GM12878 (cell line): ENCODE measurements around the gene CCNC.

Experiments used
- CEBPB ChIP-seq, 2 experiments: fragments of 150-350 bp in 1 of 2; IDR thresholded peaks; 2 replicates each; pipeline ENCODE4 v1.6.1; 2012 to 2014; ENCODE audit warnings: low read depth in 2 of 2, low read length in 2 of 2, borderline replicate concordance in 1 of 2, inconsistent platforms in 1 of 2
- ESRRA ChIP-seq: IDR thresholded peaks from 2 replicates; pipeline ENCODE4 v1.6.1; 2012; ENCODE audit warnings: mild to moderate bottlenecking, low read length, improper control_type of control experiment
- ETV6 ChIP-seq, 2 experiments: fragments of 450-650 bp in 1 of 2; IDR thresholded peaks in 1 of 2; conservative IDR thresholded peaks in 1 of 2; 2 replicates each; pipeline ENCODE4 v1.6.1; 2014; ENCODE audit warnings: antibody characterized with exemption in 1 of 2, borderline replicate concordance in 1 of 2, low read depth in 1 of 2, mild to moderate bottlenecking in 1 of 2, moderate library complexity in 1 of 2
- EZH2 ChIP-seq: IDR thresholded peaks from 2 replicates; pipeline ENCODE4 v1.6.1; 2012; ENCODE audit warnings: low read depth, mild to moderate bottlenecking, control low read depth, inconsistent platforms, low read length, borderline replicate concordance; ENCODE audit not compliant: control insufficient read depth
- MXI1 ChIP-seq: fragments of 150-350 bp; IDR thresholded peaks from 2 replicates; pipeline ENCODE4 v1.6.1; 2011; ENCODE audit warnings: low read depth, mild to moderate bottlenecking, inconsistent platforms, low read length, improper control_type of control experiment
- POLR2A ChIP-seq: IDR thresholded peaks from 2 replicates; pipeline ENCODE4 v1.6.1; 2011; ENCODE audit warnings: low read depth, mild to moderate bottlenecking, low read length
- RCOR1 ChIP-seq: conservative IDR thresholded peaks from 2 replicates; pipeline ENCODE4 v1.6.1; 2012; ENCODE audit warnings: low read depth, low read length, improper control_type of control experiment
- TCF12 ChIP-seq: IDR thresholded peaks from 2 replicates; pipeline ENCODE4 v1.6.1; 2011; ENCODE audit warnings: low read depth, mild to moderate bottlenecking, low read length
- YY1 ChIP-seq: IDR thresholded peaks from 2 replicates; pipeline ENCODE4 v1.6.1; 2011; ENCODE audit warnings: low read depth, mild to moderate bottlenecking, low read length
- TF ChIP-seq, protein P1 (sequence below), 3 experiments: IDR thresholded peaks in 2 of 3; conservative IDR thresholded peaks in 1 of 3; 2 replicates each; pipeline ENCODE4 v1.5.1; 2011; ENCODE audit warnings: low read depth in 3 of 3, low read length in 3 of 3, mild to moderate bottlenecking in 3 of 3, control low read depth in 2 of 3, moderate library complexity in 2 of 3, inconsistent platforms in 1 of 3, mixed read lengths in 1 of 3; ENCODE audit not compliant: control insufficient read depth in 2 of 3, insufficient read depth in 1 of 3; ENCODE audit errors: extremely low read depth in 1 of 3
- TF ChIP-seq, protein P2 (sequence below): IDR thresholded peaks from 2 replicates; pipeline ENCODE4 v1.6.1; 2011; ENCODE audit warnings: low read depth, low read length, improper control_type of control experiment, borderline replicate concordance
- TF ChIP-seq, protein P3 (sequence below): IDR thresholded peaks from 2 replicates; pipeline ENCODE4 v1.6.1; 2012; ENCODE audit warnings: mild to moderate bottlenecking, low read depth, low read length

DNA sequence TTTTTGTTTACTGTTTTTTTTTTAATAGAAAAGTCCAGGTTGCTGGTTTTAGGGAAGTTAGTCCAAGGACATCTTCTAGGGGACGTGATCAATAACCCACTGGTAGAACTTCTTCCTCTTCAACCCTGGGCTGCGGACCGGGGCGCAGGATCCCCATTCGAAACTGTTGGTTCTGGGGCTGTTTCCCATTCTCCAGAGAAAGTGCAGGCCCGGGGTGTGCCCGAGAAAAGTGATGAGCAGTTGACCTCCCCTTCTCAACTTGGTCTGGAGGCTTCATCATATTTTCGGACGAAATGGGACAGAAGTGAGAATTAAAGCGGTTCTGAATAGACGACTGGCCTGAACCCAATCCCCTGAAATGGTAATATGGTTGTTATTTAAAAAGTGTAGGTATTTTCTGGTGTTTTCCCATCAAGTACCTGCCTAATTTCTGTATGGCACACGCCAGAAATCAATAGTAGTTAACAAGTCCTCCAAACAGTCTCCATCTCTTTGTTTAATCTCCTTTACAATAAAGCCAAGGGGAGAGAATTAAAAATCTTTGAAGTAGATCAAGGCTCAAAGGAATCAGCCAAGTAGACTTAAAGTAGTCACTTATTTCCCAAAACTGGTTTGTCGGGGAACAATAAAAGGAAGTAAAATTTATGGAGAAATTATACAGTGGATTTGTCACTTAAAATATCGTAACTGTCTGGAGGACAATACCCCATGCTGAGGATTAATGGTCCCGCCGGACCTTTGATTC lies 37.6 kb upstream of the CCNC start:
- TF ChIP-seq, protein P1, sequence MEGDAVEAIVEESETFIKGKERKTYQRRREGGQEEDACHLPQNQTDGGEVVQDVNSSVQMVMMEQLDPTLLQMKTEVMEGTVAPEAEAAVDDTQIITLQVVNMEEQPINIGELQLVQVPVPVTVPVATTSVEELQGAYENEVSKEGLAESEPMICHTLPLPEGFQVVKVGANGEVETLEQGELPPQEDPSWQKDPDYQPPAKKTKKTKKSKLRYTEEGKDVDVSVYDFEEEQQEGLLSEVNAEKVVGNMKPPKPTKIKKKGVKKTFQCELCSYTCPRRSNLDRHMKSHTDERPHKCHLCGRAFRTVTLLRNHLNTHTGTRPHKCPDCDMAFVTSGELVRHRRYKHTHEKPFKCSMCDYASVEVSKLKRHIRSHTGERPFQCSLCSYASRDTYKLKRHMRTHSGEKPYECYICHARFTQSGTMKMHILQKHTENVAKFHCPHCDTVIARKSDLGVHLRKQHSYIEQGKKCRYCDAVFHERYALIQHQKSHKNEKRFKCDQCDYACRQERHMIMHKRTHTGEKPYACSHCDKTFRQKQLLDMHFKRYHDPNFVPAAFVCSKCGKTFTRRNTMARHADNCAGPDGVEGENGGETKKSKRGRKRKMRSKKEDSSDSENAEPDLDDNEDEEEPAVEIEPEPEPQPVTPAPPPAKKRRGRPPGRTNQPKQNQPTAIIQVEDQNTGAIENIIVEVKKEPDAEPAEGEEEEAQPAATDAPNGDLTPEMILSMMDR (IDR thresholded peaks at IDR 0.05 in 2 of 3, conservative IDR thresholded peaks at IDR 0.05 in 1 of 3; ENCODE audit: control insufficient read depth in 2 of 3, extremely low read depth in 1 of 3, insufficient read depth in 1 of 3, low read depth in 3 of 3, low read length in 3 of 3) = no peak
- TF ChIP-seq YY1 (no peak), RCOR1 (no peak), POLR2A (no peak), CEBPB (IDR thresholded peaks at IDR 0.05; ENCODE audit: borderline replicate concordance in 1 of 2, low read depth in 2 of 2, low read length in 2 of 2) (no peak), TCF12 (no peak), ESRRA (no peak), MXI1 (no peak), EZH2 (no peak), ETV6 (conservative IDR thresholded peaks at IDR 0.05 in 1 of 2, IDR thresholded peaks at IDR 0.05 in 1 of 2; ENCODE audit: borderline replicate concordance in 1 of 2, low read depth in 1 of 2) (no peak)
- TF ChIP-seq, protein P2, sequence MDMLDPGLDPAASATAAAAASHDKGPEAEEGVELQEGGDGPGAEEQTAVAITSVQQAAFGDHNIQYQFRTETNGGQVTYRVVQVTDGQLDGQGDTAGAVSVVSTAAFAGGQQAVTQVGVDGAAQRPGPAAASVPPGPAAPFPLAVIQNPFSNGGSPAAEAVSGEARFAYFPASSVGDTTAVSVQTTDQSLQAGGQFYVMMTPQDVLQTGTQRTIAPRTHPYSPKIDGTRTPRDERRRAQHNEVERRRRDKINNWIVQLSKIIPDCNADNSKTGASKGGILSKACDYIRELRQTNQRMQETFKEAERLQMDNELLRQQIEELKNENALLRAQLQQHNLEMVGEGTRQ = no peak
- TF ChIP-seq, protein P3, sequence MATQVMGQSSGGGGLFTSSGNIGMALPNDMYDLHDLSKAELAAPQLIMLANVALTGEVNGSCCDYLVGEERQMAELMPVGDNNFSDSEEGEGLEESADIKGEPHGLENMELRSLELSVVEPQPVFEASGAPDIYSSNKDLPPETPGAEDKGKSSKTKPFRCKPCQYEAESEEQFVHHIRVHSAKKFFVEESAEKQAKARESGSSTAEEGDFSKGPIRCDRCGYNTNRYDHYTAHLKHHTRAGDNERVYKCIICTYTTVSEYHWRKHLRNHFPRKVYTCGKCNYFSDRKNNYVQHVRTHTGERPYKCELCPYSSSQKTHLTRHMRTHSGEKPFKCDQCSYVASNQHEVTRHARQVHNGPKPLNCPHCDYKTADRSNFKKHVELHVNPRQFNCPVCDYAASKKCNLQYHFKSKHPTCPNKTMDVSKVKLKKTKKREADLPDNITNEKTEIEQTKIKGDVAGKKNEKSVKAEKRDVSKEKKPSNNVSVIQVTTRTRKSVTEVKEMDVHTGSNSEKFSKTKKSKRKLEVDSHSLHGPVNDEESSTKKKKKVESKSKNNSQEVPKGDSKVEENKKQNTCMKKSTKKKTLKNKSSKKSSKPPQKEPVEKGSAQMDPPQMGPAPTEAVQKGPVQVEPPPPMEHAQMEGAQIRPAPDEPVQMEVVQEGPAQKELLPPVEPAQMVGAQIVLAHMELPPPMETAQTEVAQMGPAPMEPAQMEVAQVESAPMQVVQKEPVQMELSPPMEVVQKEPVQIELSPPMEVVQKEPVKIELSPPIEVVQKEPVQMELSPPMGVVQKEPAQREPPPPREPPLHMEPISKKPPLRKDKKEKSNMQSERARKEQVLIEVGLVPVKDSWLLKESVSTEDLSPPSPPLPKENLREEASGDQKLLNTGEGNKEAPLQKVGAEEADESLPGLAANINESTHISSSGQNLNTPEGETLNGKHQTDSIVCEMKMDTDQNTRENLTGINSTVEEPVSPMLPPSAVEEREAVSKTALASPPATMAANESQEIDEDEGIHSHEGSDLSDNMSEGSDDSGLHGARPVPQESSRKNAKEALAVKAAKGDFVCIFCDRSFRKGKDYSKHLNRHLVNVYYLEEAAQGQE = no peak
